Aorta (tissue), 5 donors: Measurements from ENCODE around the gene TFEB. TPM values are rescaled to one million over a fixed set of nuclear protein-coding genes. Genes with fewer than 3 reads are reported as not detected.

Source experiments
- ATAC-seq: fragments of 200-7000 bp; cut with Tn5 transposase; one replicate; pipeline ENCODE4 v1.9.1; 2022; ENCODE audit warnings: moderate library complexity; ENCODE audit not compliant: low FRiP score
- DNase-seq, 2 donors: peaks; one replicate each; pipeline ENCODE4 v3.0.0-alpha.2; 2020
- H3K27ac ChIP-seq, 2 donors: one replicate each; pipeline ENCODE4 v1.5.1; 2013; ENCODE audit warnings: low read length in 2 of 2, mild to moderate bottlenecking in 2 of 2, moderate library complexity in 2 of 2, control low read depth in 1 of 2, inconsistent platforms in 1 of 2, low read depth in 1 of 2
- H3K27me3 ChIP-seq, 2 donors: one replicate each; pipeline ENCODE4 v1.6.1; 2013; ENCODE audit warnings: control low read depth in 1 of 2, low read length in 1 of 2, mild to moderate bottlenecking in 1 of 2, moderate library complexity in 1 of 2; ENCODE audit not compliant: insufficient read depth in 2 of 2, control insufficient read depth in 1 of 2
- H3K36me3 ChIP-seq, 2 donors: one replicate each; pipeline ENCODE4 v1.6.1; 2013; ENCODE audit warnings: control low read depth in 1 of 2, low read length in 1 of 2, mild to moderate bottlenecking in 1 of 2; ENCODE audit not compliant: insufficient read depth in 2 of 2, control insufficient read depth in 1 of 2
- H3K4me1 ChIP-seq, 2 donors: one replicate each; pipeline ENCODE4 v1.6.1; 2013; ENCODE audit warnings: low read length in 2 of 2, control low read depth in 1 of 2, mild to moderate bottlenecking in 1 of 2, moderate library complexity in 1 of 2; ENCODE audit not compliant: insufficient read depth in 2 of 2, control insufficient read depth in 1 of 2
- H3K4me3 ChIP-seq, 2 donors: one replicate each; pipeline ENCODE4 v1.5.1; 2013; ENCODE audit warnings: low read length in 2 of 2, control low read depth in 1 of 2, mild to moderate bottlenecking in 1 of 2
- H3K9me3 ChIP-seq: one replicate; pipeline ENCODE4 v1.6.1; 2013; ENCODE audit warnings: mild to moderate bottlenecking, low read length; ENCODE audit not compliant: control insufficient read depth
- WGBS, 2 donors: extraction: QIAGEN DNeasy Blood & Tissue Kit; methylation state at CpG; one replicate each; pipeline ENCODE4 v1.1.7; 2013; 5-methylcytosine and 5-hydroxymethylcytosine counted together
- intact Hi-C, 2 donors: fragments of 100-400 bp; cut with DNase I; formaldehyde crosslinking; loops; one replicate each; pipeline versions ENCODE4 v1.14.2 to v1.15.0; 2022
- polyA plus RNA-seq, 2 donors: library from polyadenylated mRNA; stranded (reverse); fragments of 200-250 nt; gene quantifications; one replicate each; pipeline ENCODE4 v1.2.3, GENCODE V29; 2013
- total RNA-seq, 2 donors: library from RNA; stranded (reverse); fragmentation: NEBNext Ultra II Directional; extraction: Animal tissue kit (Norgen Biotek cat#: 25700); gene quantifications; one replicate each; pipeline ENCODE4 v1.2.1, GENCODE V29; 2021
- donor health status: healthy with polysubstance abuse.
- donor health status: Bipolar disorder and iron deficiency.
- donor health status: DM: no; HTN: no; CAD: no.
- donor health status: DM: no; HTN: no; CAD: no.
- donor health status: DM: yes; HTN: yes; CAD: no.

The TFEB gene
- total and polyA plus RNA-seq, 4 donors, result 7.3 to 32.1 (median 21.5) TPM

GRCh38 chr6:41702771-41703494 lies 32.5 kb downstream of the TFEB start:
- Histone ChIP-seq H3K27me3 (no peaks in the 10 kb centered on the region), H3K4me3 (no peak overlapping the region), H3K9me3 (no peaks in the 10 kb centered on the region), H3K36me3 (no peaks in the 10 kb centered on the region), H3K4me1 (peaks cover 0 to 5% of the 10 kb centered on the region in 2 donors), H3K27ac (no peak overlapping the region)
- ATAC-seq (no peak), DNase-seq (no peak)
- intact Hi-C loops, result no loop called here
- 89% methylated on average over 14 of the region's 14 CpGs for WGBS, 2 donors

- 95 to 99% methylated on average over 10 of the region's 10 CpGs for WGBS, 2 donors
- DNase-seq, result no peak
- intact Hi-C loops, result no loop called here
- Histone ChIP-seq H3K4me3 (no peak overlapping the region), H3K4me1 (peaks cover 0 to 5% of the 10 kb centered on the region in 2 donors), H3K9me3 (no peaks in the 10 kb centered on the region), H3K27me3 (no peaks in the 10 kb centered on the region), H3K36me3 (no peaks in the 10 kb centered on the region), H3K27ac (no peak overlapping the region)
- ATAC-seq, result no peak
Observed at GRCh38 chr6:41702089-41702745, 33.2 kb downstream of the TFEB start.

- WGBS, 2 donors, result 88 to 90% methylated on average over 20 of the region's 20 CpGs
- no peaks in the 10 kb centered on the region for H3K27me3 ChIP-seq
- H3K27ac ChIP-seq, result no peak overlapping the region
- H3K36me3 ChIP-seq, result no peaks in the 10 kb centered on the region
- no peak overlapping the region for H3K4me3 ChIP-seq
- no peaks in the 10 kb centered on the region for H3K9me3 ChIP-seq
- peak; percentile 4 for ATAC-seq
- H3K4me1 ChIP-seq, result no peaks in the 10 kb centered on the region
- intact Hi-C loops, result no loop called here
- no peak for DNase-seq
Observed at GRCh38 chr6:41700463-41701347, 34.7 kb downstream of the TFEB start.

- intact Hi-C loops, result no loop called here
- DNase-seq (no peak), ATAC-seq (no peak)
- Histone ChIP-seq H3K9me3 (no peaks in the 10 kb centered on the region), H3K4me3 (no peak overlapping the region), H3K4me1 (no peaks in the 10 kb centered on the region), H3K36me3 (no peaks in the 10 kb centered on the region), H3K27ac (no peak overlapping the region), H3K27me3 (no peaks in the 10 kb centered on the region)
- 74 to 78% methylated on average over 2 of the region's 2 CpGs for WGBS, 2 donors
Observed at GRCh38 chr6:41699063-41699462, 36.3 kb downstream of the TFEB start.

GRCh38 chr6:41697861-41698781 lies 37.3 kb downstream of the TFEB start:
- Histone ChIP-seq H3K4me3 (no peak overlapping the region), H3K27ac (no peak overlapping the region), H3K36me3 (no peaks in the 10 kb centered on the region), H3K27me3 (no peaks in the 10 kb centered on the region), H3K9me3 (no peaks in the 10 kb centered on the region), H3K4me1 (no peaks in the 10 kb centered on the region)
- ATAC-seq (no peak), DNase-seq (no peak)
- 79 to 80% methylated on average over 15 of the region's 15 CpGs for WGBS, 2 donors
- intact Hi-C loops, result no loop called here

- WGBS, 2 donors, result 93 to 94% methylated on average over 6 of the region's 6 CpGs
- Histone ChIP-seq H3K9me3 (no peaks in the 10 kb centered on the region), H3K4me1 (no peaks in the 10 kb centered on the region), H3K36me3 (no peaks in the 10 kb centered on the region), H3K27me3 (no peaks in the 10 kb centered on the region), H3K4me3 (no peak overlapping the region), H3K27ac (no peak overlapping the region)
- intact Hi-C loops, result no loop called here
- DNase-seq, result no peak
- no peak for ATAC-seq
Observed at GRCh38 chr6:41696788-41697187, 38.6 kb downstream of the TFEB start.

GRCh38 chr6:41695825-41696224 lies 39.6 kb downstream of the TFEB start:
- no peaks in the 10 kb centered on the region for H3K27me3 ChIP-seq
- no peaks in the 10 kb centered on the region for H3K4me1 ChIP-seq
- WGBS, 2 donors, result 87% methylated on average over 6 of the region's 6 CpGs
- no peaks in the 10 kb centered on the region for H3K36me3 ChIP-seq
- H3K4me3 ChIP-seq, result no peak overlapping the region
- intact Hi-C loops, result no loop called here
- no peak overlapping the region for H3K27ac ChIP-seq
- no peaks in the 10 kb centered on the region for H3K9me3 ChIP-seq
- DNase-seq (no peak), ATAC-seq (no peak)
